ENCODE results near the gene PEX19.
"Not testable (repeated sequence)": the region's sequence is repeated elsewhere in the genome, so short reads cannot be mapped to it uniquely, and the experiment has no call there.

PEX19 gene

GRCh38 chr1:160284782-160285344 is at the start of gene PEX19:
PEX19 (minus strand) TSS chr1:160285133; CDS start chr1:160285124, 9 bp downstream.
- peak; percentile 98 for DNase-seq (ENCODE audit: low spot score)

DNA sequence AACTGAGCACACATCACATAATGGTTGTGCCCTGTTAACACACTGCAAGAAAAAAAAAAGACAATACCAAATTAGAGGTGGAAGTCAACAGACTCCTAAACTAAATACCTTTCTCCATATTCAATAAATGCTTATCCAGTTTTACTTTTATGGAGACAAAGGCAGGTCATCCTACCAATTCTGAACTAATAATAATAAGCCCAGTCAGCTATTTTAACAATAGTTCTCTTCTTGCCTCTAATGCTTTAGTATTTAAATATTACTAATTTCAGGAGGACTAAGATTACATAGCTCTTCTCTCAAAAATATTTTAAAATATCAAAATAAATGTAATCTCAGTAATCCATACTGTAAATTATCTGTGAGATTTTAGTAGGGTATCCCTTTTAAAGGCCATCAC is 47.6 kb upstream of the PEX19 start:
- no peak for DNase-seq (ENCODE audit: low spot score)

DNA sequence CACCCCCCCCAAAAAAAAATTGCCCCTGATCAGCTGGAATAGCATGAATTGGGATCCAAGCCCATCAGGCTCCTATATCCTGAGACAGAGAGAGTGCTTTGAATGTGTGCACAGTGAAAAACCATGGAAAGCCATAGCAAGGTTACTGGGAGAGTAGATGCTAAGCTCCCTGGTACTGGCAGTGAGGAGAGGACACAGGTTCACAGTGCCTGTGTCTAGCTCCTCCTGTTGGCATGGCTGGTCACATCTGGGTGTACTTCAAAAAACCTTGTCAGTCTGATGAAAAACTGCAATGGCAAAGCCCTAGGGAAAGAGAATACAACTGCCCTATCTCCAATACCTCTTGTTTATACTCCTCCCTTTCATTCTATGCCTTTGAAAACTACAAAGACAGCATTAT is 45.2 kb upstream of the PEX19 start:
- DNase-seq (ENCODE audit: low spot score), result no peak

DNA sequence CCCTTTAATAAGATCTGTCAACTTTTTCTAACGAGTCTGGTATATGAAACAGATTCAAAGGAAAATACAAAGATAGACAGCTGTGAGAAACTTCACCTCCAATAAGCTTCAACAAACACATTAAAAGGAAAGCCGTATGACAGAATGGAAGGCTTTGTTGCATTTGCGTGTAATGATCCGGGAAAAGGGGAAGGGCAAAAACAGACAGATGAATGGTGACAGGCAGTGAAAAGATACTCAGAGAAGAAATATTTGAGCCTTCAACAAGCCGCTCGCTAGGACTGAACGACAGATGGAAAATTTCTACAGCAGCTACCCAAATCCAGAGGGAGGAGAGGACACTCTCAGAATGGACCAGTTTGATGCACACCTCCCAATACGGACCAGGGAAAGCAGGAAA is 43.3 kb upstream of the PEX19 start:
- no peak for DNase-seq (ENCODE audit: low spot score)

DNA sequence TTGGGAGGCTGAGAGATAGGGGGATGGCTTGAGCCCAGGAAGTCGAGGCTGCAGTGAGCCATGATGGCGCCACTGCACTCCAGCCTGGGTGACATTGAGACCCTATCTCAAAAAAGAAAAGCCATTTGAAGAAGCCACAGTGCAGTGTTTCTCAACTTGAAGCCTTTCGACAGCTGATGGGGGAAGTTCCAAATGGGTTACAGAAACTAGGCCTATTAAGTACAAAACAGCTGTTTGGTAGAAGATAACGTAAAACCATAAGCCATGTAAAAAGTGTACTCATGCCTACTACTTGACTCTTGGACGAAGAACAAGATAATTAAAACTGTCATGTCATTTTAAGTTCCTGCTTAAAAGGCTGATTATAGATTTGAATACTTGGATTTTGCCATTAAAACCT is 41.5 kb upstream of the PEX19 start:
- DNase-seq (ENCODE audit: low spot score), result no peak

GRCh38 chr1:160325252-160325651 is 40.3 kb upstream of the PEX19 start:
- no peak for DNase-seq (ENCODE audit: low spot score)

DNA sequence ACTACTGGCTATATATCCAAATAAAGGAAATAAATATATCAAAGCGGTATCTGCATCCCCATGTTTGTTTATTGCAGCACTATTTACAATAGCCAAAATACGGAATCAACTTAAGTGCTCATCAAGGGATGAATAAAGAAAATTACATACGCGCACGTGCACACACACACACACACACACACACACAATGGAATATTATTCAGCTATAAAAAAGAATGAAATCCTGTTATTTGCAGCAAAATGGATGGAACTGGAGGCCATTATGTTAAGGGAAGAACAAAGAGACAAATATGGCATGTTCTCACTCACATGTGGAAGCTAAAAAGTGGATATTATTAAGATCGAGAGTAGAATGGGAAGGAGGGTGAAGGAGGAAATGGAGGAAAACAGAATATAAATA is 37.9 kb upstream of the PEX19 start:
- no peak for DNase-seq (ENCODE audit: low spot score)

DNA sequence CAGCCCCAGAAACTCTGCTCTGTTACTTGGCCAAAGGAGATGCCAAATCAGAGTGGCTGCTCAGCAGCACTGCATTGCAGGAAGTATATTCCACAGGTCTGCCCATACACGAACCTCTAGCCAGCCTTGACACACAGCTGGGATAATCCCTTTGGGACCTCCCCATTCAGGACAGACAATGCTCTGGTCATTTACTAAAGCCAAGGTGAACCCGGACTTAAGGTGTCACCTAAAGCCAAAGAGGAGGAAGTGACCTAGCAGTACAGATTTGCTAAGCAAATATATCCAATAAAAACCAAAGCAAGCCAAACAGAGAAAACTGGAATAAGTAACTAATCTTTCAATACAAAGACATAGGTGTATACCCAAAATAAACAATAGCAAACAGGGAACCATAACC is 30.4 kb upstream of the PEX19 start:
- no peak for DNase-seq (ENCODE audit: low spot score)

DNA sequence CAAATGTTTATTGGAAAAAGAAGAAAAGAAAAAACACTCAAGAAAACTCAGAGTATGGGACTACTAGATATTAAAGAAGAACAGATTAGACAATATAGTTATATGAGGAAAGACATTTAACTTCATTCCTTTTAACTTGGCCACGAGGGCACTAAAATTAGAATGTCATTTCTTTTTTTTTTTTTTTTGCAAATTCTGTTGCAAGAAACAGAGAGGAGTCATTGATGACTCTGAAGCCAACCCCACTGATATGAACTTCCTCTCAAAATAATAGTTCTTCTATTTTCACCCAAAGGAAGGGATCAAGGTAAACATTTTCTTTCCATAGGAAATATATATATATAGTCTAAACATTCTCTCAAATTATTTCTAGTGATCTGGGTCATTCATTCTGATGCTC is 24.6 kb upstream of the PEX19 start:
- DNase-seq (ENCODE audit: low spot score), result no peak

- DNase-seq (ENCODE audit: low spot score), result no peak
Observed at GRCh38 chr1:160309185-160309557, 24.2 kb upstream of the PEX19 start.

DNA sequence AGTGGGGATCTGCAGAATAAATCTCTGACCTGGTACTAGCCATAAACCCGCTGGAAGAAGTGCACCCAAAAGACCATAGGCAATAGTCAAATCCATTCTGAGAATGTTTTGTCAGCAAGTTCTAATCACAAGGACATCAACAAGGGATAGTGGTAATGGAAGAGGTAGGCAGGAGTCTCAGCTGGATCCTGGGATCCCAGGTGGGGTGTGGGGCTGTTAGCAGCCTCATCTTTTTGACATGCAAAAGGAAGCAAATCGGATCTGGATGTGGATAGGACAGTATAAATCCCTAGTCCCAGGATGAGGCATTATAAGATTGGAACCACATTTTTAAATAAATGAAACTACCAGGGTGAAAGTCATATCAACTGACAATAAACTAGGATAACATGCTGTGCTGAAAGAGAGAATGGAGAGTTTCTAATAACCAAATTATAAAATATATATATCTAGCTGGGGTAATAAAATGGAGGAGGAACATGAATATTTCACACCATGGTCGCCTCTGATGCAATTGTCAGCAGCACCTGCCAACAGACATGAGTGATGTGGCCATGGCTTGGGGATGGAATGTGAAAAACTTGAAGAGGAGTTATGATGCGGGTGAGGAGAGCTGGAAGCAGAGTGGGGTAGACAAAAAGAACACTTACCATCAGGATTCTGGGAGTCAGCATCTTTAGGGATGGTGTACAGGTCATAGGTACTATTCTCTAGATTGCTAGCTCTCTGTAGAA is 23.7 kb upstream of the PEX19 start:
- DNase-seq (ENCODE audit: low spot score), result no peak

DNA sequence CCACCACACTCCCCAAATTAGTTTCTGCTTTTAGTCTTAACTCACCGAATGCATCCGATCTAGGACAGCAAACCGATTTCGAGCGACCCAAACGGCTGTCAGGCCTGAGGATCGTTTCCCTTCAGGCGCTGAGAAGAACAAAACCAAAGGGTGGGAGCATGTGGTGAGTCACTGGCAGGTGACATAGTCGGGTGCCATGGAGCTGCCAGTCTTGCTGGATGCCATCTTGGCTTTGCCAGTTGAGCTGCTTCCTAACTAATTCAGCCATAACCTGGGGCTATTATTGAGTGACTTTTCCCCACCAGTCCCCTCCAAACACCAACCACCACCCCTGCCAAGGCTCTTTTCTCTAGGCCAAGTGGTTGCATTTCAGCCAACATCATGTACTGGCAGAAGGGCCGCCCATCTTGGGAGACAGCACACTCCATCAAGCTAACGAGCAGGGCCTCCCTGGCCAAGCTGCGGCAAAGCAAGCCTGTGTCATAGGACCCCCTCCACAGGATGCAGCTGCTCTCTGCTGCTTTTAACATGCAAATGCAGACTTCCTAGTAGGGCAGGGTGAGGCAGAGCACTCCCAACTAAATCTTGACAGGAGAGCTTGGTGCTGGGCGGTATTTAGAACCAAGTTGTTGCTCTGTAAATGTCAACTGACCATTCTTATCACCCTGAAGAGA is 22.3 kb upstream of the PEX19 start:
- DNase-seq (ENCODE audit: low spot score), result no peak

- no peak for DNase-seq (ENCODE audit: low spot score)
Observed at GRCh38 chr1:160300173-160300572, 15.2 kb upstream of the PEX19 start.

- no peak for DNase-seq (ENCODE audit: low spot score)
Observed at GRCh38 chr1:160296036-160296435, 11.1 kb upstream of the PEX19 start.

DNA sequence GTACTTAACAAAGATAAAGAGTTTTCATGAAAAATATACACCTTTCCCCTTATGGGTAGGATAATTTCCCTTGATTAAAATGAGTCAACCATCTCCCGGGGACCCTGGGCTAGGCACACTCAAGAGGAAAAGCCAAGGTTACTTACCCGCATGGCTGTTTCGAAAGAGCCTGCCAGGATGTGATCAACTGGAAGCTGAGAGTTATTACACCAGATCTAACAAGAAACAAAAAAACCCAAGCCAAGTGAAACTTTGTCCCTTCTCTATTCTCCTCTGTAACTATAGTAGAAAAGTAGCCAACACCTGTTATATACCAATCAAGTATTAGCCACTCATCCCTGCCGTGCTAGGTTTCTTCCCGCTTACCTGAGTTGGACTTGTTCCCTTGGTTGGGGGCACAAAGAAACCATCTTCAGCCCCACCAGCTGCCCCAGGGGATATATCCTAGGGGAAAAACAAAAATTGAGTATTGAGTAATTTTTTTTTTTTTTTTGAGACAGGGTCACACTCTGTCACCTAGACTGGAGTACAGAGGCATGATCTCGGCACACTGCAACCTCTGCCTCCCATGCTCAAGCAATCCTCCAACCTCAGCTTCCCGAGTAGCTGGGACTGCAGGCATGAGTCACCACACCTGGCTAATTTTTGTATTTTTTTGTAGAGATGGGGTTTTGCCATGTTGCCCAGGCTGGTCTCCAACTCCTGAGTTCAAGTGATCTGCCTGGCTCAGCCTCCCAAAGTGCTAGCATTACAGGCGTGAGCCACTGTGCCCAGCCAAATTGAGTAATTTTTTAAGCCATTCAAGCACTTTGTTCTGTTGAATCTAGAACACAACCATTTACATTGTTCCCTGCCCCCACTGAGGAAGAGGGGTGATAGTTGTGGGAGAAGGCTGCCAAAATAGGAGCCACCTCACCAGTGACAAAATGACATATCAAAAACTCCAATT is 8.4 kb upstream of the PEX19 start:
- DNase-seq (ENCODE audit: low spot score), result no peak

DNA sequence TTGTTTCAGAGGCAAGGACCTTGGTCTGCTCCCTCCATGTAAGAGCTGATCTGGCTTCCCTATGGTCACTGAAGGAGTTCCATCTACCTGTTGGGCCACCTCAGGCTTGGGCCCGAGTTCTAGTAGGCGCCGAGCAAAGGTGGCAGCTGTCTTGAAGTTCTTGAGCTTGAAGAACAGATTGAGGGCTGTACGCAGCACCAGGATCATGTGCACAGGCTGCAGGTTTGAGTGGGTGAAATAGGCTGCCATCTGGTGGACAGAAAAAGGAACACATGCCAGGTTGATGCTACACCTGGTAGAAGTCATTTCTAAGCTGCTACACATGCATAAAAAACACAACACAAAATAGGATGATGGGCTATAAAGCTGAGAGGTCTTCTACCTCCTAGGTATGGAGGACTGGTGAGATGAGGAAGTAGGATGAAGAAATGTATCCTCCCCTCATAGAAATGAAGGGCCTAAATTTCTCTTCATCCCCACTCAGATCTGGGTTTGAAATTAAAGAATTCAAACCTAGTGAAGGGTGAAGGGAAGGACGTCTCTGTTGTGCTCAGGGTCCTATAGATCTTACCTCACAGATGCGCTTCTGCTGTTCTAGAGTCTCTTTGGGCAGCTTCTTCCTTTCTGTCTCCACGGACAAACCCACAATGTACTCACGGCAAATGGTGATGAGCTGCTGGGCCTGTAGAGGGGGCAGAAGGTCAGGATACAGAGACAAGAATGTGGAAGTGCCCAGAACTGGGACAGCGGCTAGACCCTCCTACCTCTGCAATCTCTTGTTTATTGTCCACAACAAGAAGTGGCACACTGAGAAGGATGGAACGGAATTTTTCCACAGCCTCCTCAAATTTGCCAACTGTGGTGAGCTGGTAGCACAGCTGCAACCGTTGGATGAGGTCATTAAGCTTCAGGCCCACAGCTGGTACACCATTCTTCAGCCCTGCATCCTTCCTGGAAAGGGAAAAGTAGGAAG is 6.6 kb upstream of the PEX19 start:
- DNase-seq (ENCODE audit: low spot score), result peak; percentile 69

DNA sequence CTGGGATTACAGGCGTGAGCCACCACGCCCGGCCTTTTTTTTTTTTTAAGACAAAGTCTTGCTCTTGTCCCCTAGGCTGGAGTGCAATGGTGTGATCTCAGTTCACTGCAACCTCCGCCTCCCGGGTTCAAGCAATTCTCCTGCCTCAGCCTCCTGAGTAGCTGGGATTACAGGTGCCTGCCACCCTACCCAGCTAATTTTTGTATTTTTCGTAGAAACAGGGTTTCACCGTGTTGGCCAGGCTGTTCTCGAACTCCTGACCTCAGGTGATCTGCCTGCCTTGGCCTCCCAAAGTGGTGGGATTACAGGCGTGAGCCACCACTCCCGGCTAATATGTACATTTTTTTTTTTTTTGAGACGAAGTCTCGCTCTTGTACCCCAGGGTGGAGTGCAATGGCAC is 2.8 kb upstream of the PEX19 start:
- not testable (repeated sequence) for DNase-seq (ENCODE audit: low spot score)

DNA sequence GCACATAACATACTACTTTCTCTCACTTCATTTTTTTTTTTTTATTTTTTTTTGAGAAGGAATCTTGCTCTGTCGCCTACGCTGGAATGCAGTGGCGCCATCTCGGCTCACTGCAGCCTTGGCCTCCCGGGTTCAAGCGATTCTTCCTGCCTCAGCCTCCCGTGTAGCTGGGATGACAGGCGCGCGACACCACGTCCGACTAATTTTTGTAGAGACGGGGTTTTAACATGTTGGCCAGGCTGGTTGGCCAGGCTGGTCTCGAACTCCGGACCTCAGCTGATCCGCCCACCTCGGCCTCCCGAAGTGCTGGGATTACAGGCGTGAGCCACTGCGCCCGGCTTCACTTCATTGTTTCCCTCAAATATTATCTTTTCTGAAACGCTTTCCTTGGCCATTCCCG is 573 bp upstream of the PEX19 start:
- no peak for DNase-seq (ENCODE audit: low spot score)

- no peak for DNase-seq (ENCODE audit: low spot score)
Observed at GRCh38 chr1:160284220-160284781, 632 bp downstream of the PEX19 start.

DNA sequence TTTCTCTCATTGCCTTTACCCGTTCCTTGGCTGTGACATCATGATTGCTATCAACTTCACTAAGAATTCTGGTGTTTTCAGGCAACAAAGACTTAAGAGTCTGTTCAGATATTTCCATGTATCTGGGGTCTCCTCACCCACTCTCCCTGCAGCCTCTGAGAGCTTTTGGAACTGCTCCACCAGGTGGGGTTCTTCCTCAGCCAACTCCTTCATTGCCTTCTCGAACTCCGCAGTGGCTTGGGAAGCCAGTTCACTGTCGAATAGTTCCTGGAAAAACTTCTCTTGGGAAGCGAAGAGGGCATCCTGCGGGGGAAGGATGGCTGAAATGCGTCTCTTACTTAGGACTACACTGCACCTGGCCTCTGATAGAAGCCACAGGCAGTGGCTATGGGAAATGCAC is 2.1 kb downstream of the PEX19 start:
- no peak for DNase-seq (ENCODE audit: low spot score)

DNA sequence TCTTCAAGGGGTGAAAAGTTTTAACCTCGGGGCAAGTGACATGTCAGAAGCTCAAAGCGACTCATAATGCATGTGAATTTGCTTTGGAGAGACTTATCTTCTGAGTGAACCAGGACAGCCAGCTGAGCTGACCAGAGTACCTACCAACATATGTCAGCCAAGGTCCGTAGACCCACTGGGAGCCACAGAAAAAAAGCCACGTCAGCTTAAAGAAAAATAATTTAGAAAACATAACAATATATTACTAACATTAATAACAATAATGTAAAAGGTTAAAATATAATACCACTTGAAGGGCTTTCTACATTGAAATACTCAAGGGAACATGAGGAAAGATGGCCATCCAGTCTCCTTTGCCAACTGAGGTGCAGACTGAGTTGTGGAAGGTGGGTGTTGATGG is 6.9 kb downstream of the PEX19 start:
- no peak for DNase-seq (ENCODE audit: low spot score)
